ENCODE measurements around the gene CPSF7. TPM values are rescaled to one million over a fixed set of nuclear protein-coding genes. Genes with fewer than 3 reads are reported as not detected.

The CPSF7 gene
- total RNA-seq = 10 to 100 TPM; 58.8 to 95.1 (median 72.8) TPM

- intact Hi-C loops (cut with DNase I) = no loop called here
- peak within 1 kb of the TSS; percentile 33 to 82 (median 72) for H3K4me3 ChIP-seq (replicated peaks in 1 of 3)
- peak within 1 kb of the TSS; percentile 96 to 99 (median 98) for H3K27ac ChIP-seq
- H3K9me3 ChIP-seq = no peaks in the 10 kb centered on the region
- 1% methylated on average over 27 to 45 of the region's 82 CpGs for WGBS, 2 donors
- peaks cover 6 to 26% of the 10 kb centered on the region in 2 donors for H3K4me1 ChIP-seq
- TF ChIP-seq POLR2A (IDR thresholded peaks at IDR 0.05) (peak in 1 of 2 donors; percentile 81), CTCF (IDR thresholded peaks at IDR 0.05) (no peak)
- no peaks in the 10 kb centered on the region for H3K27me3 ChIP-seq
- H3K36me3 ChIP-seq = peaks cover 17 to 32% of the 10 kb centered on the region in 2 donors
- peak; percentile 96 to 98 for DNase-seq
Measured at GRCh38 chr11:61429691-61430582, at the start of gene CPSF7, which contains the start of gene SDHAF2. CPSF7 (minus strand) TSS chr11:61429975; CDS start chr11:61429235, 740 bp downstream. SDHAF2 (plus strand) TSS chr11:61430124; CDS start chr11:61430147, 23 bp downstream.

- intact Hi-C loops (cut with DNase I) = loop anchor here (2.0 kb wide), 2 partner anchors 39 to 151 kb away; no protein-coding TSS in a partner anchor
- peaks cover 0 to 17% of the 10 kb centered on the region in 2 donors for H3K4me1 ChIP-seq
- H3K4me3 ChIP-seq (replicated peaks in 1 of 3) = no peak overlapping the region
- H3K9me3 ChIP-seq = no peaks in the 10 kb centered on the region
- 5 to 6% methylated on average over 7 to 14 of the region's 18 CpGs for WGBS, 2 donors
- TF ChIP-seq POLR2A (IDR thresholded peaks at IDR 0.05) (no peak), CTCF (IDR thresholded peaks at IDR 0.05) (peak; percentile 76 to 98 (median 88))
- DNase-seq = peak; percentile 35 to 38
- H3K27ac ChIP-seq = no peak overlapping the region
- H3K27me3 ChIP-seq = no peaks in the 10 kb centered on the region
- no peaks in the 10 kb centered on the region for H3K36me3 ChIP-seq
Measured at GRCh38 chr11:61477727-61478148, 48.0 kb upstream of the CPSF7 start.

GRCh38 chr11:61477126-61477525, 47.4 kb upstream of the CPSF7 start:
- H3K27ac ChIP-seq = no peak overlapping the region
- H3K4me1 ChIP-seq = peaks cover 0 to 22% of the 10 kb centered on the region in 2 donors
- no peaks in the 10 kb centered on the region for H3K9me3 ChIP-seq
- no peak overlapping the region for H3K4me3 ChIP-seq (replicated peaks in 1 of 3)
- WGBS, 2 donors = 52 to 75% methylated on average over 8 of the region's 8 CpGs
- no peak for DNase-seq
- H3K27me3 ChIP-seq = no peaks in the 10 kb centered on the region
- TF ChIP-seq POLR2A (IDR thresholded peaks at IDR 0.05) = no peak
- no peak for TF ChIP-seq CTCF (IDR thresholded peaks at IDR 0.05)
- intact Hi-C loops (cut with DNase I) = loop anchor here (2.0 kb wide), 1 partner anchor 40 kb away; no protein-coding TSS in a partner anchor
- H3K36me3 ChIP-seq = no peaks in the 10 kb centered on the region

GRCh38 chr11:61476371-61476770, 46.6 kb upstream of the CPSF7 start:
- 87 to 92% methylated on average over 1 to 3 of the region's 3 CpGs for WGBS, 2 donors
- DNase-seq = no peak
- Histone ChIP-seq H3K36me3 (no peaks in the 10 kb centered on the region), H3K27me3 (no peaks in the 10 kb centered on the region), H3K4me1 (peaks cover 0 to 25% of the 10 kb centered on the region in 2 donors), H3K9me3 (no peaks in the 10 kb centered on the region), H3K27ac (no peak overlapping the region), H3K4me3 (replicated peaks in 1 of 3) (no peak overlapping the region)
- intact Hi-C loops (cut with DNase I) = loop anchor here (2.0 kb wide), 1 partner anchor 40 kb away; no protein-coding TSS in a partner anchor
- no peak for TF ChIP-seq CTCF (IDR thresholded peaks at IDR 0.05)
- no peak for TF ChIP-seq POLR2A (IDR thresholded peaks at IDR 0.05)

- WGBS, 2 donors = 93 to 100% methylated on average over 1 of the region's 1 CpG
- no peak overlapping the region for H3K27ac ChIP-seq
- intact Hi-C loops (cut with DNase I) = no loop called here
Measured at GRCh38 chr11:61475433-61475832, 45.7 kb upstream of the CPSF7 start.

More at GRCh38 chr11:61475433-61475832, 45.7 kb upstream of the CPSF7 start:
- Histone ChIP-seq H3K4me3 (replicated peaks in 1 of 3) (no peak overlapping the region), H3K36me3 (no peaks in the 10 kb centered on the region), H3K4me1 (peaks cover 0 to 21% of the 10 kb centered on the region in 2 donors), H3K27me3 (no peaks in the 10 kb centered on the region), H3K9me3 (no peaks in the 10 kb centered on the region)
- TF ChIP-seq POLR2A (IDR thresholded peaks at IDR 0.05) = no peak
- no peak for TF ChIP-seq CTCF (IDR thresholded peaks at IDR 0.05)
- DNase-seq = no peak

Data from thyroid gland (tissue), 4 donors.